Thoracic aorta (tissue), 2 donors: Measurements from ENCODE around the gene SHFL. TPM values are rescaled to one million over a fixed set of nuclear protein-coding genes. Genes with fewer than 3 reads are reported as not detected.

Source experiments
- ATAC-seq: fragments of 150-250 bp; one replicate; pipeline ENCODE4 v1.8.0; 2017; ENCODE audit warnings: low read depth; ENCODE audit not compliant: insufficient number of reproducible peaks, low FRiP score
- DNase-seq: peaks from one replicate; pipeline ENCODE4 v3.0.0-alpha.2; 2020; ENCODE audit warnings: low spot score
- H3K27ac ChIP-seq, 2 donors: fragments of 200-600 bp; sonication (generic); 1 replicate in 1 of 2; 2 replicates in 1 of 2; pipeline ENCODE4 v1.5.1; 2016; ENCODE audit warnings: mild to moderate bottlenecking in 2 of 2, moderate library complexity in 2 of 2
- H3K27me3 ChIP-seq: fragments of 200-600 bp; sonication (generic); replicated peaks from 2 replicates; pipeline ENCODE4 v1.6.0; 2016; ENCODE audit warnings: mild to moderate bottlenecking; ENCODE audit not compliant: insufficient read depth
- H3K36me3 ChIP-seq: fragments of 200-600 bp; sonication (generic); one replicate; pipeline ENCODE4 v1.5.1; 2016
- H3K4me1 ChIP-seq, 2 donors: fragments of 200-600 bp; sonication (generic); 1 replicate in 1 of 2; 2 replicates in 1 of 2; pipeline versions ENCODE4 v1.5.1 to v1.6.0; 2016; ENCODE audit warnings: low read depth in 2 of 2, mild to moderate bottlenecking in 1 of 2; ENCODE audit not compliant: control insufficient read depth in 1 of 2
- H3K4me3 ChIP-seq: fragments of 200-600 bp; sonication (generic); 2 replicates; pipeline ENCODE4 v1.5.1; 2016; ENCODE audit warnings: mild to moderate bottlenecking
- H3K9me3 ChIP-seq: fragments of 200-600 bp; sonication (generic); 2 replicates; pipeline ENCODE4 v1.5.1; 2016
- total RNA-seq, 2 donors: library from RNA; depleted of rRNA; stranded (reverse); fragments of >200 nt; gene quantifications; one replicate each; pipeline versions ENCODE4 v1.1.0 to v1.2.3, GENCODE V29; 2016
- TF ChIP-seq, protein P1 (sequence below): fragments of 200-600 bp; sonication (generic); IDR thresholded peaks from one replicate; pipeline ENCODE4 v1.5.1; 2019; ENCODE audit warnings: antibody characterized with exemption

The SHFL gene
- total RNA-seq, 2 donors from 2014 or later: 42.5 to 56.5 TPM

DNA sequence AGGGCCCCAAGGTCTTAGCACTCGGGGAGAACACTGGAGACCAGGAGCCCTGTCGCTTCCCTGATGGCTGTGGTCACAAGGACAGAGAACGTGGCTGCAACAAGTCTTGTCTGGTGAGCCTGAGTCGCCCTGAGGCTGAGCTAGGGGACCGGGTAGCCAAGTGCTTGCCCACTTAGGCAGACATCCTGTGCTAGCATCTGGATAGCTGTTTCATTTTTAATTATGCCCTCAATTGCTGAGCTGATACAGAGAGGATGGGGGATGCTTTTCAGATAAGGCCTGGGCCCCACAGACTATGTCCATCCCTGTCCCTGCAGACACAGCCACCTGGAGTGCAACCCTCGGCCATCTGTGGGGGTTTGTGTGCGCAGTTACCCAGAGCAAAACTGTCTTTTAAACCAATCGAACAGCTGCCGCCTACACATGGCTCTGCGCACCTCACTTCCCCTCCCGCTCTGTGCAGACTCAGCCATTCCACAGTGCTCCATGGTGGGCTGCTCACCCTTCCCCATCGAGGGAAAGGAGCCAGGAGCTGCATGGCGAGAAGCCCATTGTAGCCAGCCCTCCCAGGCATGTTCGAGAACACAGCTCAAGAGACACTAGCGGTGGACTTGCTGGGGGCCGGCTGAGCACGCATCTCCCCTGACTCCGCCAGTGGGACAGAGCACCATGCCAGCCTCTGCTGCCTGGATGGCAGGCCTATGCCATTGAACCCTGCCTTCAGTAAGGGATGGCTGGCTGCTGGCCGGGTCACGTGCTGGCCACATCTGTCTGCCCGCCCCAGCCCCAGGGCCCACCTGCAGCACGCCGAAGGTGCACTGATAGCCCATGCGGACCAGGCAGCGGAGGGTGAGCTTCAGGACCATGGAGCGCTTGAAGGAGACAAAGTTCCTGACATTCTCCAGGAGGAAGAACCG is 53.0 kb downstream of the SHFL start:
- ATAC-seq (no peak), DNase-seq (no peak)
- TF ChIP-seq, protein P1, sequence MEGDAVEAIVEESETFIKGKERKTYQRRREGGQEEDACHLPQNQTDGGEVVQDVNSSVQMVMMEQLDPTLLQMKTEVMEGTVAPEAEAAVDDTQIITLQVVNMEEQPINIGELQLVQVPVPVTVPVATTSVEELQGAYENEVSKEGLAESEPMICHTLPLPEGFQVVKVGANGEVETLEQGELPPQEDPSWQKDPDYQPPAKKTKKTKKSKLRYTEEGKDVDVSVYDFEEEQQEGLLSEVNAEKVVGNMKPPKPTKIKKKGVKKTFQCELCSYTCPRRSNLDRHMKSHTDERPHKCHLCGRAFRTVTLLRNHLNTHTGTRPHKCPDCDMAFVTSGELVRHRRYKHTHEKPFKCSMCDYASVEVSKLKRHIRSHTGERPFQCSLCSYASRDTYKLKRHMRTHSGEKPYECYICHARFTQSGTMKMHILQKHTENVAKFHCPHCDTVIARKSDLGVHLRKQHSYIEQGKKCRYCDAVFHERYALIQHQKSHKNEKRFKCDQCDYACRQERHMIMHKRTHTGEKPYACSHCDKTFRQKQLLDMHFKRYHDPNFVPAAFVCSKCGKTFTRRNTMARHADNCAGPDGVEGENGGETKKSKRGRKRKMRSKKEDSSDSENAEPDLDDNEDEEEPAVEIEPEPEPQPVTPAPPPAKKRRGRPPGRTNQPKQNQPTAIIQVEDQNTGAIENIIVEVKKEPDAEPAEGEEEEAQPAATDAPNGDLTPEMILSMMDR: no peak
- Histone ChIP-seq H3K36me3 (peaks cover 56% of the 10 kb centered on the region), H3K4me3 (no peak overlapping the region), H3K4me1 (no peaks in the 10 kb centered on the region), H3K27me3 (no peaks in the 10 kb centered on the region), H3K27ac (no peak overlapping the region), H3K9me3 (no peaks in the 10 kb centered on the region)

DNA sequence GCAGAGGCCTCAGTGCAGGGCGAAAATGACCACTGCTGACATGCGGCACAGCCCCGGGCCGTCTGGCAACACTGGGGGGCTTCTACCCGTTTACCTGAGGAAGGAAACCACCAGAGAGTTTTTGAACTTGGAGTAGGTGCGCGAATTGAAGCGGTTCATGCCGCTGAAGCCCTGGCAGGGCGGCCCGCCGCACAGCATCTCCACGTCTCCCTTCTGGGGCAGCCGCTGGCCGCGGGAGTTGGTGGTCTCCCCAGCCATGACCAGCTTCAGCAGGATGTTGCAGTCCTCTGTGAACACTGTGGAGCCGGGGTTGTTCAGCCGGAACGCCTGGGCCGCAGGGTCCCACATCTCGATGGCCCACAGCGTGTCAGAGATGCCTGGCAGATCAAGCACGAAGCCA is 53.8 kb downstream of the SHFL start:
- ATAC-seq (no peak), DNase-seq (no peak)
- Histone ChIP-seq H3K36me3 (peaks cover 63% of the 10 kb centered on the region), H3K27me3 (no peaks in the 10 kb centered on the region), H3K4me1 (no peaks in the 10 kb centered on the region), H3K4me3 (no peak overlapping the region), H3K9me3 (no peaks in the 10 kb centered on the region), H3K27ac (no peak overlapping the region)
- TF ChIP-seq, protein P1: no peak

DNA sequence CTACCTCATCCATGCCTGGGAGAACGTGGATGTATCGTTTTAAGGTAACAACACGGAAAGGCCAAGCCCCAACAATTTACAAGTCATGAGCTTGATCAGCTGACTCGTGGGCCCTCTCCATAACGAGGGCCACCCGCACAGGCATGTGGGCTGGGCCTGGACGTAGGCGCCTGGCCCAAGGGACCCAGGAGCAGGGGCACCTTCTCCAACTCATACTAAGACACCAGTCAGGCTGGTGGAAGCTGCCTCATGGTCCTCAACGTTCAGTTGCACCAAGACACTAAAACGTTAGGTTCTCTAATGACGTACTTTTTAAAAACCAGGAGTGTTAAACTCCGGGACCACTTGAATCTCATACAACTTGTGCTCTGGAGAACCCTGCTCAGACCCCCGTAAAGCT is 55.4 kb downstream of the SHFL start:
- H3K27me3 ChIP-seq: no peaks in the 10 kb centered on the region
- no peaks in the 10 kb centered on the region for H3K9me3 ChIP-seq
- H3K4me3 ChIP-seq: no peak overlapping the region
- TF ChIP-seq, protein P1: no peak
- no peak overlapping the region for H3K27ac ChIP-seq
- DNase-seq (no peak), ATAC-seq (no peak)
- no peaks in the 10 kb centered on the region for H3K4me1 ChIP-seq
- H3K36me3 ChIP-seq: peaks cover 75% of the 10 kb centered on the region

DNA sequence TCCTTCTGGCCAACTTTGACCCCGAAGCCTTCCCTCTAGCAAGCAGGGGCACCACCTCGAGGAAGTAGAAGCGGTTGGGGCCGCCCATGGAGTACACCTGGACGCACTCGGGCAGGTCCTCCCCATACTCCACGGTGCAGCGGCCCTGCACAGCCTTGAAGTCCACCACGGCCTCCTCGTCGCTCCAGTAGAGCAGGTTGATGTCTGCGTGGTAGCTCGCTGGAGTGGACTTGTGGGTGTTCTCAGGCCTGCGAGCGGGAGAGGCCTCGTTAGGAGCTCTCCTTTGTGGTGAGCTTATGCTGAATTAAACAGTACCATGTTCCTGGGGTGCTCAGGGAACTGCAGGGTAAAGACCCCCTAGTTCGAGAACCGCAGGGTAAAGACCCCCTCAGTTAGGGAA is 55.9 kb downstream of the SHFL start:
- Histone ChIP-seq H3K27ac (no peak overlapping the region), H3K4me3 (no peak overlapping the region), H3K36me3 (peaks cover 75% of the 10 kb centered on the region), H3K4me1 (no peaks in the 10 kb centered on the region), H3K27me3 (no peaks in the 10 kb centered on the region), H3K9me3 (no peaks in the 10 kb centered on the region)
- DNase-seq (no peak), ATAC-seq (no peak)
- TF ChIP-seq, protein P1: no peak

Other genes with a start within 250 kb of the SHFL start
- 10 to 100 TPM in 1 of 2 donors, 1 to 10 TPM in 1; 5.8 to 13.4 TPM for gene OLFM2, start 149.8 kb upstream of the SHFL start, total RNA-seq
- gene COL5A3, start 75.8 kb upstream of the SHFL start, total RNA-seq: 10 to 100 TPM; 11.1 to 14.3 TPM
- gene RDH8, start 72.8 kb upstream of the SHFL start, total RNA-seq: not detected
- not detected for gene ANGPTL6, start 16.4 kb downstream of the SHFL start, total RNA-seq
- 10 to 100 TPM; 14.6 to 39.0 TPM for gene PPAN, start 20.0 kb downstream of the SHFL start, total RNA-seq
- gene P2RY11, start 25.4 kb downstream of the SHFL start, total RNA-seq: 10 to 100 TPM in 1 of 2 donors, 1 to 10 TPM in 1; 4.5 to 11.6 TPM
- 100 to 1,000 TPM; 194 to 212 TPM for gene EIF3G, start 33.6 kb downstream of the SHFL start, total RNA-seq
- 10 to 100 TPM; 57.5 to 61.2 TPM for gene DNMT1, start 108.6 kb downstream of the SHFL start, total RNA-seq
- 10 to 100 TPM in 1 of 2 donors, 1 to 10 TPM in 1; 8.3 to 15.6 TPM for gene S1PR2, start 145.0 kb downstream of the SHFL start, total RNA-seq
- gene MRPL4, start 165.9 kb downstream of the SHFL start, total RNA-seq: 10 to 100 TPM; 28.4 to 29.9 TPM
- 100 to 1,000 TPM in 1 of 2 donors, 10 to 100 TPM in 1; 41.4 to 160 TPM for gene ICAM1, start 184.8 kb downstream of the SHFL start, total RNA-seq
- 1 to 10 TPM in 1 of 2 donors, under 1 TPM in 1; 0.95 to 2.0 TPM for gene ICAM4, start 200.6 kb downstream of the SHFL start, total RNA-seq
- gene ICAM5, start 203.6 kb downstream of the SHFL start, total RNA-seq: under 1 TPM; 0.41 to 0.49 TPM
- 1 to 10 TPM in 1 of 2 donors, not detected in 1; 5.3 TPM for gene ZGLP1, start 223.5 kb downstream of the SHFL start, total RNA-seq
- gene FDX2, start 229.7 kb downstream of the SHFL start, total RNA-seq: 10 to 100 TPM; 13.4 to 35.8 TPM
- gene RAVER1, start 247.2 kb downstream of the SHFL start, total RNA-seq: 10 to 100 TPM; 31.8 to 33.4 TPM